IPS-20b (cell line): ENCODE results near the gene STPG1.

Source experiments
- H3K27ac ChIP-seq: one replicate; pipeline ENCODE4 v1.5.1; 2013; ENCODE audit warnings: low read length
- H3K27me3 ChIP-seq: 2 replicates; pipeline ENCODE4 v1.6.1; 2013; ENCODE audit warnings: mild to moderate bottlenecking, low read length, inconsistent platforms; ENCODE audit not compliant: insufficient read depth
- H3K36me3 ChIP-seq: 2 replicates; pipeline ENCODE4 v1.6.1; 2013; ENCODE audit warnings: low read depth, mild to moderate bottlenecking, inconsistent platforms, low read length, moderate library complexity; ENCODE audit not compliant: insufficient read depth
- H3K4me1 ChIP-seq: 2 replicates; pipeline ENCODE4 v1.6.1; 2013; ENCODE audit warnings: mild to moderate bottlenecking, control low read depth, inconsistent platforms, low read length, moderate library complexity; ENCODE audit not compliant: insufficient read depth
- H3K4me3 ChIP-seq: 2 replicates; pipeline ENCODE4 v1.5.1; 2013; ENCODE audit warnings: mild to moderate bottlenecking, low read length, inconsistent platforms
- H3K9ac ChIP-seq: 2 replicates; pipeline ENCODE4 v1.6.1; 2013; ENCODE audit warnings: low read depth, mild to moderate bottlenecking, inconsistent platforms, low read length, moderate library complexity
- H3K9me3 ChIP-seq: 2 replicates; pipeline ENCODE4 v1.6.1; 2013; ENCODE audit warnings: mild to moderate bottlenecking, low read depth, low read length, inconsistent platforms; ENCODE audit not compliant: insufficient read depth

Gene STPG1

GRCh38 chr1:24425441-24425840, 11.9 kb upstream of the STPG1 start:
- Histone ChIP-seq H3K9me3 (no peaks in the 10 kb centered on the region), H3K27ac (no peak overlapping the region), H3K9ac (no peak overlapping the region), H3K27me3 (no peaks in the 10 kb centered on the region), H3K4me3 (no peak overlapping the region), H3K4me1 (no peaks in the 10 kb centered on the region), H3K36me3 (no peaks in the 10 kb centered on the region)

GRCh38 chr1:24424990-24425389, 11.4 kb upstream of the STPG1 start:
- Histone ChIP-seq H3K4me1 (no peaks in the 10 kb centered on the region), H3K4me3 (no peak overlapping the region), H3K27ac (no peak overlapping the region), H3K36me3 (no peaks in the 10 kb centered on the region), H3K27me3 (no peaks in the 10 kb centered on the region), H3K9me3 (no peaks in the 10 kb centered on the region), H3K9ac (no peak overlapping the region)

GRCh38 chr1:24424207-24424606, 10.6 kb upstream of the STPG1 start:
- Histone ChIP-seq H3K27me3 (no peaks in the 10 kb centered on the region), H3K36me3 (no peaks in the 10 kb centered on the region)

GRCh38 chr1:24421502-24421901, 7.9 kb upstream of the STPG1 start:
- no peaks in the 10 kb centered on the region; the same call in 1 of the 2 replicates for H3K4me1 ChIP-seq
- no peak overlapping the region for H3K4me3 ChIP-seq
- H3K9me3 ChIP-seq: no peaks in the 10 kb centered on the region
- H3K27me3 ChIP-seq: no peaks in the 10 kb centered on the region; the same call in 1 of the 2 replicates
- H3K27ac ChIP-seq: no peak overlapping the region
- H3K9ac ChIP-seq: no peak overlapping the region
- no peaks in the 10 kb centered on the region for H3K36me3 ChIP-seq

More at GRCh38 chr1:24424207-24424606, 10.6 kb upstream of the STPG1 start:
- no peak overlapping the region for H3K4me3 ChIP-seq
- H3K4me1 ChIP-seq: no peaks in the 10 kb centered on the region; the same call in 1 of the 2 replicates
- no peaks in the 10 kb centered on the region for H3K9me3 ChIP-seq
- H3K9ac ChIP-seq: no peak overlapping the region
- H3K27ac ChIP-seq: no peak overlapping the region

- no peaks in the 10 kb centered on the region for H3K36me3 ChIP-seq
- no peak overlapping the region for H3K9ac ChIP-seq
- no peaks in the 10 kb centered on the region; the same call in 1 of the 2 replicates for H3K4me1 ChIP-seq
- H3K4me3 ChIP-seq: no peak overlapping the region
- H3K27ac ChIP-seq: no peak overlapping the region
- no peaks in the 10 kb centered on the region; the same call in 1 of the 2 replicates for H3K27me3 ChIP-seq
- H3K9me3 ChIP-seq: no peaks in the 10 kb centered on the region
Measured at GRCh38 chr1:24420547-24420946, 7.0 kb upstream of the STPG1 start.

- no peaks in the 10 kb centered on the region for H3K9me3 ChIP-seq
- no peaks in the 10 kb centered on the region; the same call in 1 of the 2 replicates for H3K27me3 ChIP-seq
- no peak overlapping the region for H3K4me3 ChIP-seq
- H3K27ac ChIP-seq: no peak overlapping the region
- H3K4me1 ChIP-seq: no peaks in the 10 kb centered on the region; the same call in 1 of the 2 replicates
- no peak overlapping the region for H3K9ac ChIP-seq
- no peaks in the 10 kb centered on the region for H3K36me3 ChIP-seq
Measured at GRCh38 chr1:24418898-24419628, 5.5 kb upstream of the STPG1 start.

- no peak overlapping the region for H3K4me3 ChIP-seq
- H3K36me3 ChIP-seq: no peaks in the 10 kb centered on the region
- H3K9ac ChIP-seq: no peak overlapping the region
- H3K9me3 ChIP-seq: no peaks in the 10 kb centered on the region
- no peak overlapping the region for H3K27ac ChIP-seq
- no peaks in the 10 kb centered on the region; the same call in 1 of the 2 replicates for H3K27me3 ChIP-seq
- H3K4me1 ChIP-seq: no peaks in the 10 kb centered on the region; the same call in 1 of the 2 replicates
Measured at GRCh38 chr1:24417681-24418080, 4.1 kb upstream of the STPG1 start.

GRCh38 chr1:24416666-24417391, 3.2 kb upstream of the STPG1 start:
- Histone ChIP-seq H3K36me3 (no peaks in the 10 kb centered on the region), H3K27me3 (no peaks in the 10 kb centered on the region; the same call in 1 of the 2 replicates), H3K4me3 (peak overlapping the region; percentile 89), H3K4me1 (no peaks in the 10 kb centered on the region; the same call in 1 of the 2 replicates), H3K9me3 (no peaks in the 10 kb centered on the region), H3K27ac (no peak overlapping the region), H3K9ac (peak overlapping the region; percentile 39; the same call in 1 of the 2 replicates)

GRCh38 chr1:24415910-24416665, 2.5 kb upstream of the STPG1 start:
- H3K9ac ChIP-seq: peak overlapping the region; percentile 39; the same call in 1 of the 2 replicates

GRCh38 chr1:24415334-24415909, 1.8 kb upstream of the STPG1 start, which contains the start of gene NIPAL3:
Gene NIPAL3 (plus strand): TSS chr1:24415802. CDS start chr1:24419548, 3,746 bp downstream.
- Histone ChIP-seq H3K4me3 (peak within 1 kb of the TSS; percentile 89), H3K27me3 (no peaks in the 10 kb centered on the region; the same call in 1 of the 2 replicates), H3K9ac (peak within 1 kb of the TSS; percentile 40; the same call in 1 of the 2 replicates), H3K9me3 (no peaks in the 10 kb centered on the region), H3K36me3 (no peaks in the 10 kb centered on the region), H3K4me1 (no peaks in the 10 kb centered on the region; the same call in 1 of the 2 replicates), H3K27ac (no peak within 1 kb of the TSS)

More at GRCh38 chr1:24415910-24416665, 2.5 kb upstream of the STPG1 start:
- Histone ChIP-seq H3K4me1 (no peaks in the 10 kb centered on the region; the same call in 1 of the 2 replicates), H3K27me3 (no peaks in the 10 kb centered on the region; the same call in 1 of the 2 replicates), H3K9me3 (no peaks in the 10 kb centered on the region), H3K27ac (no peak overlapping the region), H3K36me3 (no peaks in the 10 kb centered on the region), H3K4me3 (peak overlapping the region; percentile 89)
